SU-DHL-6 (cell line): ENCODE results near the gene IL11.
"Not testable (repeated sequence)": the region's sequence is repeated elsewhere in the genome, so short reads cannot be mapped to it uniquely, and the experiment has no call there.

ENCODE experiments used
- CTCF ChIP-seq: fragments of 200-600 bp; sonication (generic); IDR thresholded peaks from one replicate; pipeline ENCODE4 v1.5.1; 2017; ENCODE audit warnings: antibody characterized with exemption, mild to moderate bottlenecking, low read length, moderate library complexity; ENCODE audit not compliant: insufficient read depth, poor library complexity, severe bottlenecking
- EZH2phosphoT487 ChIP-seq: fragments of 200-600 bp; sonication (generic), shearing (Covaris generic); conservative IDR thresholded peaks from 2 replicates; pipeline ENCODE4 v1.6.1; 2018; ENCODE audit warnings: mild to moderate bottlenecking, antibody characterized with exemption, low read length, moderate library complexity, mixed read lengths

GRCh38 chr19:55328774-55329318 is 41.4 kb downstream of the IL11 start:
- not testable (repeated sequence) for TF ChIP-seq CTCF, EZH2phosphoT487
